AG09309 (cell line): ENCODE results near the gene GLRX3.
"Not testable (repeated sequence)": the region's sequence is repeated elsewhere in the genome, so short reads cannot be mapped to it uniquely, and the experiment has no call there.

Experiments used
- DNase-seq: peaks from one replicate; pipeline ENCODE4 v3.0.0-alpha.2; 2010; ENCODE audit warnings: low read depth
- H3K4me3 ChIP-seq: 2 replicates; pipeline ENCODE4 v1.5.1; 2011; ENCODE audit warnings: mild to moderate bottlenecking, low read depth, low read length, moderate library complexity; ENCODE audit not compliant: control insufficient read depth
- CTCF ChIP-seq: IDR thresholded peaks from 2 replicates; pipeline ENCODE4 v1.5.1; 2011; ENCODE audit warnings: mild to moderate bottlenecking, low read depth, low read length, inconsistent platforms; ENCODE audit not compliant: insufficient read depth, control insufficient read depth; ENCODE audit errors: missing control alignments

GLRX3 gene

GRCh38 chr10:130136226-130137089, at the start of gene GLRX3:
Gene GLRX3 (plus strand): TSS chr10:130136391. CDS start chr10:130136421, 30 bp downstream.
- no peak for TF ChIP-seq CTCF
- peak within 1 kb of the TSS; percentile 65 for H3K4me3 ChIP-seq
- DNase-seq: peak; percentile 27

GRCh38 chr10:130090565-130090964, 45.6 kb upstream of the GLRX3 start:
- not testable (repeated sequence) for H3K4me3 ChIP-seq, DNase-seq

- DNase-seq: no peak
- H3K4me3 ChIP-seq: no peak overlapping the region
- no peak for TF ChIP-seq CTCF
Measured at GRCh38 chr10:130099344-130099743, 36.8 kb upstream of the GLRX3 start.

- H3K4me3 ChIP-seq: no peak overlapping the region
- no peak for TF ChIP-seq CTCF
- no peak for DNase-seq
Measured at GRCh38 chr10:130105724-130106123, 30.5 kb upstream of the GLRX3 start.

GRCh38 chr10:130108146-130108545, 28.0 kb upstream of the GLRX3 start:
- not testable (repeated sequence) for DNase-seq, H3K4me3 ChIP-seq

- DNase-seq: no peak
- no peak for TF ChIP-seq CTCF
- peak overlapping the region; percentile 82 for H3K4me3 ChIP-seq
Measured at GRCh38 chr10:130108934-130109604, 27.1 kb upstream of the GLRX3 start.

- peak overlapping the region; percentile 82 for H3K4me3 ChIP-seq
- peak; percentile 62 for DNase-seq
- peak; percentile 83 for TF ChIP-seq CTCF
Measured at GRCh38 chr10:130109796-130110245, 26.4 kb upstream of the GLRX3 start.
